ENCODE data around the gene ABTB2.

The ABTB2 gene

DNA sequence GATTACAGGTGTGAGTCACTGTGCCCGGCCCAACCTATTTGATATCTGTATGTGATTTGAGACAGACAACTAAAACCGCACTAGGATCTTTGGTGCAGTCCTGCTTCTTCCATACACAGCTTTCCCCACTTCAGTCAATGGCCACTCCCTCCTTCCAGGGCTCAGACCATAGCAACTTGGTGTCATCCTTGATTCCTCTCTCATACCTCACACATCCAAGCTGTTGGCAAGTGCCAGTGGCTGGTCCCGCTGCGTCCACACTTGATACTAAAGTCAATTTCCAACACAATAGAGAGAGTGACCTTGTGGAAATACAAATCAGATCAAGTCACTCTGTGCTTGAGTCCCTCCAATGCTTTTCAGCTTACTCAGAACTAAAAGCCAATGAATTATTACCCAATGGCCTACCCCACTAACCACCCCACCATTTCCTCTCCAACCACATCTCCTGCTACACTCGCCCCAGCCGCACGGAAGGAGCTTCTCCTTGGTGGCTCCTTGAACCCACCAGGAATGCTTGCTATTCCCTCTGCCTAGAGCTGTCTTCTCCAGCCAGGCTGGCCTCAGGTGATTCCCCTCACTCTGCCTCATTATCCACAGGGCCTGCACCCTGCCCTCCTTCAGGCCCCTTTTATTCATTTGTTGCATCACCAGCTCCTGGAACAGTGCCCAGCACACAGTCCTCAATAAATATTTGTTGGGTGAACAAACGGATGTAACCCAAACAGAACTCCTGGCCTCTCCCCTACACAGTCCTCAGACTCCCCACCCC is 12.9 kb downstream of the ABTB2 start:
- no peak for DNase-seq
- intact Hi-C loops (cut with DNase I) = no loop called here

GRCh38 chr11:34344410-34344767 is 13.4 kb downstream of the ABTB2 start:
- no peak for DNase-seq
- intact Hi-C loops (cut with DNase I) = no loop called here

DNA sequence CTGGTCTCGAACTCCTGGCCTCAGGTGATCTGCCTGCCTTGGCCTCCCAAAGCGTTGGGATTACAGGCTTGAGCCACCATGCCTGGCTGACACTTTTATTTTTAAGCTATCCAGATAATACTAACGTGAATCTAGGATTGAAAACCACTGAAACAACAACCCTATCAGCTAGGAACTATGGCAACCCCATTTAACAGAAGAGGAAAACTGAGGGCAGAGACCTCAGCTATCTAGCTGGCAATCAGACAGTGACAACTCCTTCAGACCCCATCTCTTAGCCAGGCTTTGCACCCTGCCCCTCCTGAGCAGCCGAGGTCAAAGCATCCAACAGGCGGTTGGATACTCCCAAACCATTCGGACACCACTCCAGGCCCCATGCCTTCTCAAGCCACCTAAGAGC is 14.1 kb downstream of the ABTB2 start:
- intact Hi-C loops (cut with DNase I) = no loop called here
- no peak for DNase-seq

- no peak for DNase-seq
- intact Hi-C loops (cut with DNase I) = no loop called here
Measured at GRCh38 chr11:34343153-34343552, 14.7 kb downstream of the ABTB2 start.

DNA sequence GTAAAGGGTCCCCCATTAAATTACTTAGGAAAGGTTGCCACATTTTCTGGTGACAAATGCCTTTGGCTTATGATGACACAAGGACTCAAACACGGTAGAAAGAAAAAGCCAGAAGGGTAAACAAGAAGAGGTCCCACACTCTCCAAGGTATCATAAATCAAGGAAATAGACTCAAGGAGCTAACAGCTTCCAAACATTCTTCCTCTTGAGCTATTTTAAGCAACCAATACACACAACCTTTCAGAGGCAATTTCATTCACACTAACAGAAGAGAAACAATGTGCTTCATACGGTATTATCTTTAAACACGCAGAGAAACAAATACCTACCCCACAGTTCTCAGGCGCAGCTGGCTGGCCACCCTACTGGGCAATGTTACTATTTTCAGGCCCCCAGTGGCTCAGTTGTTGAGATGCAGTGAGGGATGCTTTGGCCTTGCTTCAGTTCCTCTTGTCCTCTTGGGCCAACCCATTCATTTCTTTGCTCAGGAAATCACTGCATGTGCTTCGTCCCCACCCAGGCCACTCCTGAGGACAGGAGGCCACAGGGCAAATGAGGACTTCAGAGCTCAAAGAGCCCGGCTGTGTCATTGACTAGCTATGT is 15.8 kb downstream of the ABTB2 start:
- intact Hi-C loops (cut with DNase I) = no loop called here
- DNase-seq = no peak

DNA sequence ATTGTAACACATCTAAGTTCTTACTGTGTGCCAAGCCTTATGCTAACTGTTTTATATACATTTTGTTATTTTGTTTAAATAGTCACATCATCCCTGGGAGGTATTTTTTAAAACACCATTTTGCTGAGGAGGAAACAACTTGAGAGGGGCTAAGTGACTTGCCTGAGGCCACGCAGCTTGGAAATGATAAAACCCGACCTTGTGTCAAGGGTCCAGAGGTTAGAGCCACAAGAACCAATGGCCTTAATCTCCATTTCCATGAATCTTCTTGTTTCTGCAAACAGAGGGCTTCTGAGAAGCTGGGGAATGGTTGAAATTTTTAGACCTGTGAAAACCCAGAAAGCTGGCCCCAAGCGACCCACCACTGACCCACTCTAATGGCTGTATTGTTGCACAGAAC is 16.7 kb downstream of the ABTB2 start:
- intact Hi-C loops (cut with DNase I) = no loop called here
- DNase-seq = no peak

DNA sequence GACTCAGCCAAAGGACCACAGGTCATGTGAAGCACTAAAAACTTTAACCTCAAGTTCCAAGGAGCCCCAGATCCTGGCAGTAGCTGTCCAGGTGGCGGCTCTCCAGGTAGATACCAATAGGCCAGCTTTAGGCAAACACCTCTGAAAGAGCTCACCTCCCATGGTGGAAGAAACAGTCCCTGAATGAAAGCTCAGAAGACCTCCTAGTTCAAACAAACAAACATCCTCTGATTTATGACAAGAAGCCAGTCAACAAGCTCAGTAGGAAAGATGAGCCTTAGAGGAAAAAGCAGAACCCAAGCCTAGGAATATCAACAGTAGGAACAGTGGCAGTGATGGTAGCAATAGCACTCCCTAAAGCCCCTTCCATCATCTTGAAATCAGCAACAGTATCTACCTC is 17.2 kb downstream of the ABTB2 start:
- intact Hi-C loops (cut with DNase I) = no loop called here
- DNase-seq = no peak

DNA sequence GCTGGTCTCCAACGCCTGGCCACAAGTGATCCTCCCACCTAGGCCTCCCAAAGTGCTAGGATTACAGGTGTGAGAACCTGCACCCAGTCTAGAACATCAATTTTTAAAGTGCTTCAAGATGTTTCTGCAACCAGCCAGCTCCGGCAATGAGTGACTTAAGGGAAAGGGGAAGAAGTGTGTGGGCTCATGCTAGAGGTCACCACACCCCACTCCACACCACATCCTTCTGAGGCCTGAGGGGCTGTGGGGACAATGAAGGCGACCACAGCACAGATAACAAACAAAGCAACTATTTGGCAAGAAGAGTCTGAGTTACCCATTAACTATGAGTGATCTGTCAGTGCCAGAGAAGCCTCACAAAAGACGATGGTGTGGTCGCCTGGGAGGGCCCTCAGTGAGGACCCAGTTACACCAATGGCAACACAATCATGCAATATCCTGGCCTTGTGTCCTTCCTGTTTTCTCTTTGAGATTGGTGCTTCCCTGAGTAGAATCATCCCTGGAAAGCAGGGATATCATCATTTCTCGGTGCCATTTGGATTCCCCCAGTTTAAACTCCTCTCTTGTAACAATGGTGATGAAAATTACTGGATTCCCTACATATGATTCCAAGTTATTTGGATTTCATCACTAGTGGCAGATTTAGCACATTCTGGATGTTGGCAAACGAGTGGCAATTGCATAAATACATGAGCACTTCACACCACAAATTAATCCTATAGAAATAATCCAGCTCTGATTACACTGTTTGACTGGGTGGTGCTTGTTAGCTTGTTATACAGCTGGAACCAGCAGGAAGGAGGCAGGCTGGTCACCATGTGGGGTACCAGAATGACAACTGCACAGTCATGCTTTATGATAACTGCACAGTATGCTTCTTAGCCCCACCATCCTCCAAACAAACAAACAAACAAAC is 18.4 kb downstream of the ABTB2 start:
- DNase-seq = no peak
- intact Hi-C loops (cut with DNase I) = no loop called here

- DNase-seq = no peak
- intact Hi-C loops (cut with DNase I) = no loop called here
Measured at GRCh38 chr11:34337016-34337415, 20.8 kb downstream of the ABTB2 start.

DNA sequence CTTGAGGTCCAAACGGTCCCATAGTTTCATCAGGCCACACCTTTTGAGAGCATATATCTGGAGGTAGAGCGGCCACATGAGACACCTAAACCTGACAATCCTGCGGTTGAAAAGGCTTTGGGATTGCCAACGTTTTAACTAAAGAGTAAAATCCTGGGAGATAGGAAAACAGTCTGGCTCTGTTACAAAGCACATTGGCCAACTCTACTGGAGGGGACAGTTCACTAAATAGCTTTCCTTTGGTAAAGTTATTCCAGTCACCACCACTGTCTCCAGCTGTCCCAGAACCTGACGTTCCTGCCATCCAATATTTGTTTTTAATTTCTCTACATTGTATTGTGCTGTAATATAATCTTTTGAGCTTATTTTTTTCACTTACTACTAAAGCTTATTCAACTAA is 22.0 kb downstream of the ABTB2 start:
- intact Hi-C loops (cut with DNase I) = no loop called here
- no peak for DNase-seq

GRCh38 chr11:34335331-34335730 is 22.5 kb downstream of the ABTB2 start:
- DNase-seq = no peak
- intact Hi-C loops (cut with DNase I) = no loop called here

DNA sequence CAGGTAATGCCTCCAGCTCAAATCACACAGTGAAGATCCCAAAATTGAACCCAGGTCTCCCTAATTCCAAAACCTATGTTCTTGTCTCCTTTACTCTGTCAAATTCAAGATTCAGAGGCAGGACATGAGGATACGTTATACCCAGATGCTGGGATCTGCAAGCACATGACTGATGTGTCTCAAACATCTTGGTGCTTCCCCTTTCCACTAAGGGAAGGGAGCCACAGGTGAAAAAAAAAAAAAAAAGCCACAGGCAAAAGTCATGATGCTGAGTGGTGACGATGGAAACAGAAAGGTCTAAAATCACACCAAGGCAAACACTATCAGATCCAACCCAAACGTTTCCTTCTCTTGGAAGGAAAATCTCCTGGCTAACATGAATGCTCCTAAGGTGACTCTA is 24.0 kb downstream of the ABTB2 start:
- intact Hi-C loops (cut with DNase I) = no loop called here

GRCh38 chr11:34332524-34332923 is 25.3 kb downstream of the ABTB2 start:
- intact Hi-C loops (cut with DNase I) = no loop called here
- DNase-seq = no peak

More for the DNA sequence above, 24.0 kb downstream of the ABTB2 start:
- no peak for DNase-seq

GRCh38 chr11:34331736-34332135 is 26.1 kb downstream of the ABTB2 start:
- intact Hi-C loops (cut with DNase I) = no loop called here
- DNase-seq = no peak

DNA sequence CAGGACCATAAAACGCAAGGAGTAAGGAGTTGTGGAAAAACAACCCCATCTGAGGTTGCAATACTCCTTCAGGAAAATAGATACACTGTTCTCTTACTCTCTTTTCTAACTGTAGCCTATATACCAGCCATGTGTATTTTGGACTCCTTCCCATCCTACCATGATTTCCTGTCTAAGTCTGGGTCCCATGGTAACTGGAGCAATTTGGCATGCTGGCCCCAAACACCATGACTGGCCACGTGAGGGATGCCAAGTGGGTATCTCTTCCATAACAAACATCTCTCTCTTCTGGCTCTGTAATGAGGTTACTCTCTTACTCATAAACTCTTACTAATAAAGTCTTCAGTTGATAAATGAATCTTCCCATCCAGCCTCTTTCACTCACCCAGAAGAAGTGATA is 26.5 kb downstream of the ABTB2 start:
- DNase-seq = no peak

DNA sequence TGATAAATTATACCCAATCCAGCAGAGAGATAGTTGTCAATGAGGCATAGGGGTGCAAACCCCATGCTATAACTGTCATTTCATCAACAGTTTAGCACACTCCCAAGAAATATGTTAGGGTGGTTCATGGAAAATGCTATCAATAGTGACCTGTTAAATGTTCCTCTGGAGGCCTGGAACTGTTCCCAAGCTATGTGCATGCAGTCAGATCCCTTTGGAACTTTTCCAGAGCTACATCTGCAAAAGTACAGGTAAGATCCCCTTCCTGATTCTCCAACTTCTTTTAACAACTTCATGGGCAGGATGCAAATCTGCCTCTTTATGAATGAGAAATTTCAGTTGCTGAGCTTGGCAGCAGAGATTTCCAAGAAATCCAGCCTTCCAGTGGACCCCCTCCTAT is 27.2 kb downstream of the ABTB2 start:
- intact Hi-C loops (cut with DNase I) = no loop called here
- no peak for DNase-seq

More for the DNA sequence above, 26.5 kb downstream of the ABTB2 start:
- intact Hi-C loops (cut with DNase I) = no loop called here

DNA sequence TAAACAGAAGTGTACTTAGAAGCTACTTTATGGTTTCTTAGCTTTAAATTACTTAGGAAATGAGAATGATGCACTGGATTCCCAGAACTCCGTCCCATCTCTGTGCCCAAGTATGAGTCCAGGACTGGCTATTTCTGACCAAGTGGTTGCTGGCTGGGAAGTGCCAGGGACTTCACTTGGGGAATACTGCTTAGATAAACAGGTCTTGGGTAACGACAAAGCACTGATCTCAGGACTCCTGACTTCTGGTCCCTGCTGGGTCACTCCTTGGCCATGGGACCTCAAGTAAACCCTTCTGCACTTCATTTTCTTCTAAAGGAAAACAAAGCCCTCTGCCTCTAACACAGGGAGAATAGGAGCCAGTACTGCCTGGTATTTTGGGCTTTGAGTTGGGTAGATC is 27.9 kb downstream of the ABTB2 start:
- DNase-seq = no peak
- intact Hi-C loops (cut with DNase I) = no loop called here

GRCh38 chr11:34328632-34328910 is 29.2 kb downstream of the ABTB2 start:
- intact Hi-C loops (cut with DNase I) = no loop called here
- no peak for DNase-seq

- DNase-seq = peak in 5 of 10 donors; percentile 10 to 89 (median 35)
Measured at GRCh38 chr11:34327804-34328631, 29.8 kb downstream of the ABTB2 start.

DNA sequence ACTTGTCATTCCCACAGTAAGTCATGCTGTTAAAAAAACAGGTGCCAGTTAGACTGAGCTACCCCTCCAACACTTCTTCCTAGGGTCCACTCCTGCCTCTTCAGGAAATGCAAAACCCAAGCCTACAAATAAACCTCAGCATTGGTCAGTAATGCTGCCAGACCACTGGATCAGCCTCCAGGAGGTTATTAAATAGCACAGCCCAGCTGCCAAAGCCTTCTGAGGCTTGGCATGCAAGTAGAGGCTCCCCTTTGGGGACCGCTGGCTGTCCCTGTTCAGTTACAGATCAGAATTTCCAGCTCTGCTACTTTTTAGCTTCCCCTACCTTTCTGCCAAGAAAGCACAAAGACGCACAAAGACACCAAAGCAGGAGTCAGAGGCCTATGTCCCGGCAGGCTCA is 33.3 kb downstream of the ABTB2 start:
- intact Hi-C loops (cut with DNase I) = no loop called here
- DNase-seq = no peak

More at GRCh38 chr11:34327804-34328631, 29.8 kb downstream of the ABTB2 start:
- intact Hi-C loops (cut with DNase I) = no loop called here

- intact Hi-C loops (cut with DNase I) = no loop called here
- no peak for DNase-seq
Measured at GRCh38 chr11:34323601-34324000, 34.2 kb downstream of the ABTB2 start.
